Esophagus mucosa (tissue), 1 donor: ENCODE results near the gene PHACTR3. TPM values are rescaled to one million over a fixed set of nuclear protein-coding genes. Genes with fewer than 3 reads are reported as not detected.

Source experiments
- ATAC-seq: fragments of 200-7000 bp; cut with Tn5 transposase; one replicate; pipeline ENCODE4 v1.9.1; 2020
- total RNA-seq: library from RNA; stranded (reverse); gene quantifications from one replicate; pipeline ENCODE4 v1.2.4, GENCODE V29; 2023
- donor health status: DM: yes; HTN: yes; CAD: no.

The PHACTR3 gene
- total RNA-seq, 1 donor from 2014 or later, result not detected

- no peak for ATAC-seq
These were observed 98.7 kb downstream of the PHACTR3 start for GRCh38 chr20:59703046-59703445.

DNA sequence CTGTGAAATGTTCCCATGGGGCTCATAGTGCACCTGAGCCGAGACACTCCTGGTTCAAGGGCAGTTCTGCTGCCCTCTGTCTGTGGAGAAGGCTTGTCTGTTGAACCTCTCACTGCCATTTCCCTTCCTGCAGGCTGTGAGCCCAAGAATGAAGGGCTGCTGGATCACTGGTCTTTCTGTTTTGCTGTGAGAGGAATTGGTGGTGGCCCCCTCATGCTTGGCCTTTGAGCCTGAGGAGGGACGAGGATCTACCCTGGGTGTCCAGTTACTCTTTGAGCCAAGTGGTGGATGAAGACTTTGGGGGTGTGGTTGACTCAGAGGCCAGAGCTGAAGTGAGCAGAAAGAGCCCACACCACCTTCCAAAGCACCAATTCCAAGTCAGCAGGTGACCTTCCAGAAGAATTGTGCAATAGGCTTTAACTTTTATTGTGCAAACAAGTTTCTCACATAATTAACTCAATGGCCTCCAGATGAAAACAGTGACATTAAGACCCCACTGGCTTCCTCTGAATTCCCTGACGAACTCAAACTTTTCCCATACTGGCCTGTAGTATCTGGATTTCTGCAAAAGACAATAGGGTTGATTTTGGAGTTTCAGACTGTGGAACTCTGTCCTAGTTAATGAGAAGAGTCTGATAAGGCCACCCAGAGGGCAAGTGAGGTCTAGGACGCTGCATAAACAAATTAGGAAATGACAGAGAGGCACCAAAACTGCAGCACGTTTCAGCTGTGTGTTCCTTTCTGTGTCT lies 101.5 kb downstream of the PHACTR3 start:
- ATAC-seq, result no peak

DNA sequence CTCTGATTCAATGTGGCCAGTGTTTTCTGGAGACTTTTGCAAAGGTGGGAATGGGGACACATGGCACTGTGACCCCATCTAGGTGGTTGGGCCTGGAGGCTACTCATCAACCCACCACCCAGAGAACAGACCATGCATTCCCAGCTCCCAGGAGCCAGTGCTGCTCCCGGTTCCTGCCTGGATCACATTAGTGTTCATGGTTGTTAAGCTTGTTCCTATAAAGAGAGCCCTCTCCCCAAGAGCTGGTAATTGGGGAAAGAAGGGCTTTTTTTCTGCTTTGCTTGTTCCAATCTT lies 102.0 kb downstream of the PHACTR3 start:
- no peak for ATAC-seq

- no peak for ATAC-seq
These were observed 104.0 kb downstream of the PHACTR3 start for GRCh38 chr20:59708326-59708725.

GRCh38 chr20:59709636-59710035 lies 105.3 kb downstream of the PHACTR3 start:
- ATAC-seq, result no peak

DNA sequence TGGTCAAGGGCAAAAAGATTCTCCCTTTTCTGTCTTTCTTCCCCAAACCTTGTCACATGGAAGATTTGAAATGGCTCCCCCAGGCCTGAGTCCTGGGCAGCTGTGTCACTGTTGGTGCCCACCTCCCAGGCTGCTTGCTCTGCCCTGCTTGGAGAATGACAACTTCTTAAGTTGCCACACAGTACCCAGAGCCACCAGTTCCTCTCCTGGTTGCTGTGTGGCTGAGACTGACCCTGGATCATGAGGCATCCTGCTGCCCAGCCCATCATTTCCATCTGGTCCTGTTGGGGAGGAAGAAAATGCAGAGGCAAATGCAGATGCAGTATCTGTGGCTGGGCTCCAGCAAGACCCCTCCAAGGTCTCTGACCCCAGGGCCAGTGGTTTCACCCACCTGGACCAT lies 113.7 kb downstream of the PHACTR3 start:
- ATAC-seq, result no peak

GRCh38 chr20:59718751-59719150 lies 114.4 kb downstream of the PHACTR3 start:
- ATAC-seq, result no peak

- ATAC-seq, result no peak
These were observed 115.7 kb downstream of the PHACTR3 start for GRCh38 chr20:59720013-59720412.

DNA sequence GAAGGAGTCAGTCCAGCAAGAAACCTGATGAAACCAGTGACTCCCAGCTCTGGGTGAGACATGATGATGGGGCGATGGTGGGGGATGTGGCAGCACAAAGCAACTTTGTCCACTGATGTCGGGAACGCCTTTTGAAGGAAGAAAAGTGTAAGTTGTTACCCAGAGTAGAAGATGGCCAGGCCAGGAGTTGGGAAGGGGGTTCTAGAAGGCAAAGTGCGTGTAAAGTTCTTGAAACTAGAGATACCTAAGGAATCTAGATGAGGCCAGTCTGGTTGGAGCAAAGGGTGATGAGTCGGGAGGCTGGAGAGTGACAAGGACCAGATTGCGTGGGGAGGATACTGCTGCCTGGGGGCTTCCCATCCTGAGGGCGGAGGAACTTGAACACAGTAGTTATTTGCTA lies 117.0 kb downstream of the PHACTR3 start:
- ATAC-seq, result no peak

- no peak for ATAC-seq
These were observed 118.8 kb downstream of the PHACTR3 start for GRCh38 chr20:59723108-59723500.

- no peak for ATAC-seq
These were observed 119.5 kb downstream of the PHACTR3 start for GRCh38 chr20:59723607-59724456.

DNA sequence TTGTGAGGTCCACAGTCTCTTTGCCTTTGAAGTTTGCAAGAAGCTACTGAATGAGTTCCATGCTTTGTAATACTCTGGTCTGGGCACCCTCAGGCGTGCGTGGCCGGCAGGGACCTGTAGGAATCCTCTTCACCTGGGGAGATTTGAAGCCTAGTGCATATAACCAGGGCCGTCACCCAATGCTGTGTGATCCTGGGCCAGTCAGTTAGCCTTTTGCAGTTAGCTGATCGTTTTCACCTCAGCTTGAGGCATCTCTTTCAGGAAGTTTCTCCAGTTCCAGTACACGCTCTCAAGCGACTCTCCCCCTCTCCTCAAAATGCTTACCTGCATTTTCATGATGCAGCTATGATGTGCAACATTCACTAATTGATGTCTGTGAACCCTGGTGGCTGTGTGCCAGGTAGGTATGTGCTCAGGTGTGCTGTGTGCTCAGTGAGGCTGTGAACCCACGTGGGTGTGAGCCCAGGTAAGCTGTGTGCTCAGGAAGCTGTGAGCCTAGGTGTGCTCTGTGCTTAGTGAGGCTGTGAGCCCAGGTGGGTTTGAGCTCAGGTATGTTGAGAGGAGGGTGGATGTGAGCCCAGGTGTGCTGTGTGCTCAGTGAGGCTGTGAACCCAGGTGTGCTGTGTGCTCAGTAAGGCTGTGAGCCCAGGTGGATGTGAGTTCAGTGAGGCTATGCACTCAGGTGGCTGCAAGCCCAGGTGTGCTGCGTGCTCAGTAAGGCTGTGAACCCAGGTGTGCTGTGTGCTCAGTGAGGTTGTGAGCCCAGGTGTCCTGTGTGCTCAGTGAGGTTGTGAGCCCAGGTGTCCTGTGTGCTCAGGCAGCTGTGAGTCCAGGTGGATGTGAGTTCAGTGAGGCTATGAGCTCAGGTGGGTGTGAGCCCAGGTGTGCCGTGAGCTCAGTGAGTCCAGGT lies 120.4 kb downstream of the PHACTR3 start:
- no peak for ATAC-seq

DNA sequence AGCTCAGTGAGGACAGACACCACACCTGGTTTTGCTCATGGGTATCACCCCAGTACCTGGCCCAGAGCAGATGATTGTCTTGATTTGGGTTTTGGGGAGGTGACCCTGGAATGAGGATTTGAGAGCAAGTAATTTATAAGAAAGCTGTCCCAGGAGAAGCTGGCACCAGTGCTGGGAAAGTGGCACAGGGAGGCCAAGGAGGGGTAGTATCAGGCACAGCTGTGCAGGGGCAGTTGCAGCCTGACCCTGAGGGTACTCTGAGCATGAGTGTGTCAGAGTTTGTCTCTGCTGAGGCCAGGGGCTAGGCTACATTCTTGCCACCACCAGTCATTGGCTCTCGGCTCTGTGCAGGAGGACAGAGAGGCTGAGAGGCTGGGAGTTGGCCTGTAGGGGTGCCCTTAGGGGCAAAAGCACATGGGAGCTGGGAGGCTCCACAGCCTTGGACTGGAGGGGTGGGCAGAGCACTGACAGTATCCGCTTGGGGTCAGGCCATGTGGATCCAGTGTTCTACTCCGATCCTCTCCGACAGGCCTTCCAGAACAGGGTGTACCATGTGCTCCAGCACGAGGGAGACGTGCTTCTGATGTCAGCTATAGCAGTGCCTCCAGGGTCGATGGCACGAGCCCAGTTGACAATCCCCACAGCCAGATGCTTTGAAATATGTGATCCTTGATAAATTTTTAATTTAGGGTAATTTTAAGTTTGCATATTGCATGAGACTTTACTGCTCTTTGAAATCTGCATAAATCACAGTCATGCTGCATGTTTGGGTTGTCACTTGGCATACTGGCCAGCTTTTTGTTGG lies 121.3 kb downstream of the PHACTR3 start:
- no peak for ATAC-seq

DNA sequence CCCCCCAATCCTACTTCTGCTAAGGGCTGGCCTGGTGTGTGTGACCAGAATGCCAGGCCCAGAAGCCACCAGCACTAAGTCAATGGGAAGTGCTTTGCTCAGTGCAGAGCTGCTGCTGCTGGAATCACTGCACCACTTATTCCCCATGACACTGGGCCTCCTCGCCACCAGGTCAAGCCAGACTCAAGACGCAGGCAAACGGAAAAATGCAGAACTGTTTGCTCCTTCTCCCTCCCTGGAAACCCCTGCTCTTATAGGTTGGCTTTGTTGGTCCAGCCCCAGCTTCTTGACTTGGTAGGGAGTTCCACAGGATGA lies 121.9 kb downstream of the PHACTR3 start:
- no peak for ATAC-seq

- ATAC-seq, result no peak
These were observed 124.5 kb downstream of the PHACTR3 start for GRCh38 chr20:59728722-59729430.

DNA sequence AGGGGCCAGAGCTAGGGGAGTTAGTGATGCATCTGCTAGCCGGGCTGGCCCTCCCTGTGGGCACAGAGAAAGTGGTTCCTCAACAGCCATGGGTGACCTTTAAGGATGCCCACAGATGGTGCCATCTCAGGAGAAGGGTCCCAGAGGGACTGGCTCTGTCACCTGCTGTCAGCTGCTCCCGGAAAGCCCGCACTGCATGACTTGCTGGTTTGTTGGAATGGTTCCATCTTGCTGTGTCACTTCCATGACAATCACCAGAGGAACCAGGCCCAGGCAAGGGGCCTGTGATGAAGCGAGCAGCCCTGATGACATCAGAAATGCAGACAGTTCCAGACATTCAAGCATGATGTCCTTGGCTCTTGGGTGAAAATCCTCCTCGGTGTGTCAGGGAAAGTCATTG lies 125.2 kb downstream of the PHACTR3 start:
- no peak for ATAC-seq

- no peak for ATAC-seq
These were observed 126.4 kb downstream of the PHACTR3 start for GRCh38 chr20:59730722-59731121.

DNA sequence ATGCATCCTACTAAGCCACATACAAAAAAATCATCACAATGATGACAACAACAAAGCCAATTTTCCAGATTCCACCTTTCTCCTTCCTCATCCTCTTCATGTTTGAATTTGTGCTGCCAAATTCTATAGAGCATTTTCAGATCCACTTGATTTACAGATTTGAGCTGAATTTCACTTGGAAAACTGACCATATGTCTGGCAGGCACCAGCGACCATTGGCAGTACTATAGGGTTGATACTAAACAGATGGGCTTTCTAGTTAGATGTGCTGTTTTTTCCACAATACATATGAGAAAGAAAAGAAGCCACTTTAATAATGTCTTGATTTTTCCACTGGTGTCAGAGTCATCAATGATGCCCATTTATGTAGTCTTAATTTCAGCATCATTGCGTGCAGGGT lies 127.0 kb downstream of the PHACTR3 start:
- no peak for ATAC-seq

- no peak for ATAC-seq
These were observed 129.0 kb downstream of the PHACTR3 start for GRCh38 chr20:59733351-59733750.

DNA sequence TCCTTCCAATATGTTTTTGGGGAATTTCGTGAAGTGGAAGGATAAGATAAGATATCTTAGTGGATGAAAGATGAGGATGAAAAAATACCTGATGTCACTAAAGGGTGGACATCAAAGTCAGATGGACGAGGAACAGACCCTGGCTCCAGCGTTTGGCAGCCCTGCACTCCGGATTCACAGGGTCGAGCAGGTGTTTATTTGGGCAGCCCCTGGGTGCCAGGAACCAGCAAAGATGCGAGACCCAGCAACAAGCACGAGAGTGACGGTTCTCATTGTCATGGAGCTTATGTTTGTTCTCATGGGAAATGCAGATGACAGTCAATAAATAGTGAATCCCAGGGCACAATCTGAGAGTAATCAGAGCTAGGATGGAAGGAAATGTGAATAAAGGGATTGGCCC lies 131.1 kb downstream of the PHACTR3 start:
- ATAC-seq, result no peak

DNA sequence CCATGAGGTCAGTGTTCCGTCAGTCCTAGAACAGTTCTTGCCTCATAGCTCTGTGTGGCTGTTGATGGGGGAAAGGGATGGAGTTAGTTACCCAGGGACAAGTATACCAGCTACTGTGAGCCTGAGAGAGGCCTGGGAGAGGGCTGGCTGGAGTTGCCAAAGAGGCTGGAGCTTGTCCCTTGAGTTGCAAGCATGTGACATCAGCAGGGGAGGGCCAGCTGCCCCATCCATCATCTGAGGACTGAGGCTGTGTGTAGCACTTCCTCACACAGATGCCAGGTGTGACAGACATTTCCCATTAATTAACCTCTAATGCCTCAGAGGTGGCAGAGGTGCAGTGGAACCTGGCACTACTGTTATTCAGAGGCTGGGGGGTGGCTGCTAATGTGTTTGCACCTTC lies 131.6 kb downstream of the PHACTR3 start:
- no peak for ATAC-seq

DNA sequence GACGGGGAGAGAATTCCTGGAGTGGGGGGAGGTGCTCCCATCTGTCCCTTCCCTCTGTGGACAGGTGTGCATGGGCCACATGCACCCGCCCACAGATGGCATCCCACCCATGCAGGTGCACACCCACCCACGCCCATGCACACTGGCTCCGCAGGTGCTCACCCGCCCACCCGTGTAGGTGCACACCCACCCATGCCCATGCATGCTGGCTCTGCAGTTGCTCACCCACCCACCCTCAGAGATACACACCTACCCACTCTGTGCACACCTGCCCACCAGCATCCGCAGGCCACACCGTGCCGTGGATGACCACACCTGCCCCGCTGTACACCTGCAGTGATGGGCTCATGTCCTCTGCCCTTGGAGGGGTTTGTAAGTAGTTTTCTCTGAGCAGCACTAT lies 132.0 kb downstream of the PHACTR3 start:
- ATAC-seq, result no peak
